NAMALWA (cell line): Measurements from ENCODE around the gene CCDC91.

ENCODE experiments used
- DNase-seq: peaks from one replicate; pipeline ENCODE4 v3.0.0-alpha.2; 2015; ENCODE audit warnings: low spot score

The CCDC91 gene

DNA sequence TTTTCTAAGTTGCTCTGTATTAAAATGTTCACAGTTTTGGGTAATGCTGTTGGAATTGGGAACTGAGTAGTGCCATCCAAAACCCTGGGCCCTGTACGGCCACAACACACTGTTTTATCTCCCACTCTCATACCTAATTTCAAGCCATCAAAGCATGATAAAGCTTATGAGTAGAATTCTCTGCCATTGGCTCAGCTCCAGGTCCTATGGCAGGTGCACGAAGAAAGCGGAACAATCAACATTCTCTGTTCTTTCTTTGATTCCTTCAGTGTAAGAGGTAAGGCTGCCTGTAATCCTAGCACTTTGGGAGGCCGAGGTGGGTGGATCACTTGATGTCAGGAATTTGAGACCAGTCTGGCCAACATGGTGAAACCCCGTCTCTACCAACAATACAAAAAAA, 394.9 kb downstream of the CCDC91 start:
- DNase-seq = no peak

- no peak for DNase-seq
Observed at GRCh38 chr12:28586481-28586880, 396.2 kb downstream of the CCDC91 start.

GRCh38 chr12:28591831-28592230, 401.6 kb downstream of the CCDC91 start:
- no peak for DNase-seq
